Measurements from ENCODE around the gene MBNL1.

The MBNL1 gene, protein sequence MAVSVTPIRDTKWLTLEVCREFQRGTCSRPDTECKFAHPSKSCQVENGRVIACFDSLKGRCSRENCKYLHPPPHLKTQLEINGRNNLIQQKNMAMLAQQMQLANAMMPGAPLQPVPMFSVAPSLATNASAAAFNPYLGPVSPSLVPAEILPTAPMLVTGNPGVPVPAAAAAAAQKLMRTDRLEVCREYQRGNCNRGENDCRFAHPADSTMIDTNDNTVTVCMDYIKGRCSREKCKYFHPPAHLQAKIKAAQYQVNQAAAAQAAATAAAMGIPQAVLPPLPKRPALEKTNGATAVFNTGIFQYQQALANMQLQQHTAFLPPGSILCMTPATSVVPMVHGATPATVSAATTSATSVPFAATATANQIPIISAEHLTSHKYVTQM

GRCh38 chr3:152268555-152269055 lies at the start of gene MBNL1:
Gene MBNL1, plus strand, starts transcription at chr3:152268929. Its CDS starts 31,265 bp downstream, at chr3:152300194.
- DNase-seq, result peak; percentile 94

- no peak for DNase-seq
Measured at GRCh38 chr3:152219216-152219615, 49.5 kb upstream of the MBNL1 start.

DNA sequence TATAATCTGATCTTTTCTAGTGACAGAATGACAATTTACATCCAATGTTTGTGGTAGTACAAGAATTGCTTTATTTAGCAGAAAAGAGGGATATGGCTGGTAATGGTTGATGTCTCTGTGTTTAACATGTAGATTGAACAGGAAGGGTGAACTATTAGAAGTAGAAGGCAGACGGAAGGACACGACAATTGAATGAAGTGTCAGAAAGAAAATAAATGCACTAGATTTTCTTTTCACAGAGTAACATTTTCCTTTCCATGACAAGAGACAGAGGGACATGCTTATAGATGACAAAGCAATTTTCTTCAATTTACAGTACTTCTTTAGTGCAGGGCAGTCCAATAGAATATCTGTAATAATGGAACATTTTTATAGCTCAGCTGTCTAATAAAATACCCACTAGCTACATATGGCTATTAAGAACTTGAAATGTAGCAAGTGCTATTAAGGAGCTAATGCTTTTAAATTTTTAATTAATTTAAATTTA lies 48.9 kb upstream of the MBNL1 start:
- no peak for DNase-seq

DNA sequence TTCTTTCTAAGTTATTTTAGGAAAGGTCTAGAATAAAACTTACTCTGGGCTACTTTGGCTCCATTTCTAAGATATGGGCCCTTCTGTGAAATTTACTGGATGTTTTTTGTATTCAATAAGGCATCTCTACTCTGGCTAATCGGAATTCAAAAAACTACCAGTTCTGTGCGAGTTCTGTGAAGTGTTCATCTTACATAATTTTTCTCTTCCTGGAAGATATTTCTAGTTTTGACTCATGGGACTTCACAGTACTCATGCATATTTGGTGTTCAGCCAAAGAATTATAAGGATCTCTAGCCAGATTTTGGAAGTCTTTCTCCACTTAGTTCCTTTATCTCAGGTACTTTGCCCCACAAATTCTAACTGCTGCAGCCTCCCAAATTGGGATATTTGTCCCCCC lies 46.4 kb upstream of the MBNL1 start:
- peak; percentile 37 for DNase-seq

GRCh38 chr3:152225201-152225600 lies 43.5 kb upstream of the MBNL1 start:
- no peak for DNase-seq

GRCh38 chr3:152226176-152226575 lies 42.6 kb upstream of the MBNL1 start:
- no peak for DNase-seq

DNA sequence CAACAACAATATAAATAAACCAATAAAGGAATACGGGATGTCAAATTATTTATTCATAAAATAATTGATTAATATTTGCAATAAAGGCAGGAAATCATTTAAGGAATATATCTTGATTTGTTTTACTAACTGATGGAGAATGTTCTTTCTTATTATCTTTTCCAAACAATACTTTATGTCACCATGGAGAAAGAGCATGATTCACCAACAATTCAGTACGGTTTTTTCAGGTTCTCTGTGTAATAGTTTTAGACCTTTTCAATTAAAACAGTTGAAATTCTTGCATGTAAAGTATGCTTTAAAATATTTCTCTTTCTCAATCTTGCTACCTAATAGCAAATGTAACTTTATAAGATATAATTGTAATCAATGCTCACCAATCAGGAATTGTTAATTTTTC lies 41.7 kb upstream of the MBNL1 start:
- DNase-seq, result no peak

- no peak for DNase-seq
Measured at GRCh38 chr3:152229692-152230091, 39.0 kb upstream of the MBNL1 start.

- no peak for DNase-seq
Measured at GRCh38 chr3:152230370-152230769, 38.4 kb upstream of the MBNL1 start.

GRCh38 chr3:152232001-152232400 lies 36.7 kb upstream of the MBNL1 start:
- DNase-seq, result no peak

DNA sequence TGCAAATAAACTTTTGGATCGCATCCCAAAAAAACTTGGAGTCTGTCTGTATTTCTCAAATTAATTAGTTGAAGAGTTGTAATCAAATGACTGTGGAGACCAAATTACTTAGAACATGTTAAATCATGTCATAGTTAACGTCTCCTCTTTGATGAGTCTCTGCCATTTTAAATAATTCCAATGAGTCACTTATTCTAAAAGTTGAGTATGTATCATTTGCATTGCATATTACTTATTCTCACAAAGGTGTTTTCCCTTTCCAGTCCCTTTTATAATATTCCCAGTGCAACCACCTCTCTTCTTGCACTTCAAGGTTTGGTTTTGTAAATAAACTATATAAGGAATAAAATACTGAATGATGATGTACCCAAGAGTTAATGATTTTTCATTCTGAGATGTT lies 36.0 kb upstream of the MBNL1 start:
- DNase-seq, result no peak

DNA sequence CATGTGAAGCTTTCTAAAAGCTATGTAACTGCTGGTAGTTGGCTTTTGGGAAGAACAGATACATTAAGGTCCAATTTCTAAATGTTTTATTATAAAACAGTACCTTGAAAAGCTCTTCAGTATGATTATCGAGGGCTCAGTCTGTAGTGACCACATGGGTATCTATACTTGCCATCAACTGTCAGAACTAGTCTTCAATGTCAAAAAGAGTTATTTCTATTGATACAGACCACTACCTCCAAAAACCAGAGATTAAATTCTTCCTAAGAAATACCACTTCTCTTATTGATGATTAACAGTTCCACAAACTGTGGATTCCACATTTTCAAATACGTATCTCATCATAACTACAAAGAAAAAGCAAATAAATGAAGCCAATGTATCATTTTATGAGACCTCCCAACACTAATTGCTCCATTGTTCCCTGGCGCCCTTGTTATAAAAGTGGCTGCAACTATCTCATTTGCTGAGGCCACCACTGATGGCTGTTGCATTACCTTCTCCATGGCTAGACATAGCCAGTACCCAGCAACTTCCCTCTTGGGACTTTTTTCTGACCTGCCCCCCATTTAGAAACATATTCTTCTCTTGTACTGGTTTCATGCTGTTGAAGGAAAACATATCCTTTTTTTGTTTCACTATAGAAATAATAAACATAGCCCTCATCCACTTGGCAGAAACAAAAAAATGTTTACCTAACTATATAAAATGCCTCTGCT lies 33.9 kb upstream of the MBNL1 start:
- no peak for DNase-seq

GRCh38 chr3:152235709-152236298 lies 32.9 kb upstream of the MBNL1 start:
- DNase-seq, result peak; percentile 66

- DNase-seq, result no peak
Measured at GRCh38 chr3:152236716-152237115, 32.0 kb upstream of the MBNL1 start.

- no peak for DNase-seq
Measured at GRCh38 chr3:152241142-152242017, 27.3 kb upstream of the MBNL1 start.

GRCh38 chr3:152243301-152243711 lies 25.4 kb upstream of the MBNL1 start:
- DNase-seq, result peak; percentile 98

DNA sequence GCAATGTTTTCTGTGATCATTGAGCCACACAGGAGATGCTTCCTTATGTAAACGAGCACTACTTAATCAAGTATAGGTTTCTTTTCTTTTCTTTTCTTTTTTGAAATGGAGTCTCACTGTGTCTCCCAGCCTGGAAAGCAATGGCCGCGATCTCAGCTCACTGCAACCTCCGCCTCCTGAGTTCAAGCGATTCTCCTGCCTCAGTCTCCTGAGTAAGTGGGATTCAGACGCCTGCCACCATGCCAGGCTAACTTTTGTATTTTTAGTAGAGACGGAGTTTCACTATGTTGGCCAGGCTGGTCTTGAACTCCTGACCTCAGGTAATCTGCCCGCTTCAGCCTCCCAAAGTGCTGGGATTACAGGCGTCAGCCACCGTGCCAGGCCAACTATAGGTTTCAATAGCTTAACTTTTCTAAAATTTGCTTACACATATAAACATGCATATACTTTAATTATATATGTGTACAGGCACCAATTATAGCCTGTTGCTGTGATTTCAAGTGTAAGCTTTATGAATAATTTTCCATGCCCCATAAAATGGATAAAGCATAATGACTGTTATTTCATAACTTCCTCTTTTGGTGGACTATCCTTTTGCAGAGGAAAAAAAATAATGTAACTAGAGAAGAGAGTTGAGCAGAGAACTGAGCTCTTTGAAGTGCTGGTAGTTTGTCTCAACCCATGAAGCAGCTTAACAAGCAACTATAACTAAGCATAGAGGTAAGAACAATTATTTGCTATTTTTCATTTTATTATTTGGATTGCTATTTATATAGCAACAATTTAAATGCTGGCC lies 24.8 kb upstream of the MBNL1 start:
- DNase-seq, result peak; percentile 81

- DNase-seq, result no peak
Measured at GRCh38 chr3:152244517-152244888, 24.2 kb upstream of the MBNL1 start.

DNA sequence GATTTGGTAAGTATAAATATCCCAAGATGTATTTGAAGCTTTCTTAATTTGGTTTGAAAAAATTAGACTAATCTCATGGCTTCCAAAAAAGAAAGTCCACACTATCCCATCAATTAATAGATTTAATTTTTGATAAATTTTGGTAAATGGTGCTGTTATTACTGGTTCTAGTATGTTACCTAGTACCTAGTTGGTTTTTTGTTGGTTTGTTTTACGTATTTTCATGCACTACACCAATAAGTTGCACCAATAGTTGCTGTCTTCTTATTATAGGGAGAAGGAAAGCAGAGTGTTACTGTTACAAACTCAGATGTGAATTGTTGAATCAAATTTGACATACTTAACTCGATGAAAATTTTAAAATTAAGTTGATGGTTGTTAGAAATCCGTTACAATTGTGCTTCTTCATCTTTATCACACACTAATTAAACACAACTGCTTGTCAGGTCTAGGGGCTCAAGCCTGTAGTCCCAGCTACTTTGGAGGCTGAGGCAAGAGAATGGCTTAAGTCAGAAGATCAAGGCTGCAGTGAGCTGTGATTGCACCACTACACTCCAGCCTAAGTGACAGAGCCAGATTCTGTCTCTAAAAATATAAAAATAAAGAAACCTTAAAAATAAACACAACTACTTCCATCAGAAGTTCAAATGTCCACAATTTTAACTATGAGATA lies 23.1 kb upstream of the MBNL1 start:
- DNase-seq, result peak; percentile 54

DNA sequence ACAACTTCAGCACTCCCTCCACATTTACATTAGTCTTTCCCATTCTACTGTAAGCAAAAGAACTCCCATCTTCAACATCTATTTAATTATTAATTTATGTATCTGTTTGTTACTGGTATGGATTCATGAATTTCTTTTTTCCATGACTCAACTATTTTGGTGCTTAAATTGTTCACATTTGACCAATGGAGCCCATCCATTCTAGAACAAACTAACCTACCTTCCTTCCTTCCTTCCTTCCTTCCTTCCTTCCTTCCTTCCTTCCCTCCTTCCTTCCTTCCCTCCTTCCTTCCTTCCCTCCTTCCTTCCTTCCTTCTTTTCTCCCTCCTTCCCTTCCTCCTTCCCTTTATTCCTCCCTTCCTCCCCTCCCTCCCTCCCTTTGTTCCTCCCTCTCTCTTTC lies 16.8 kb upstream of the MBNL1 start:
- DNase-seq, result no peak

GRCh38 chr3:152252755-152253154 lies 16.0 kb upstream of the MBNL1 start:
- no peak for DNase-seq

All from hematopoietic multipotent progenitor cell treated with erythropoietin and hydrocortisone succinate and interleukin-3 and kit ligand, for 8 days (in vitro differentiated cells).